ENCODE results near the gene KRT86.
"Not testable (repeated sequence)": the region's sequence is repeated elsewhere in the genome, so short reads cannot be mapped to it uniquely, and the experiment has no call there.

GRCh38 chr12:52304941-52305411, 30.5 kb downstream of the KRT86 start:
- not testable (repeated sequence) for TF ChIP-seq CTCF, POLR2A, EP300, POLR2AphosphoS5 (IDR thresholded peaks at IDR 0.05)
